Measurements from ENCODE around the gene NEIL1. TPM values are rescaled to one million over a fixed set of nuclear protein-coding genes. Genes with fewer than 3 reads are reported as not detected.
"Not testable (repeated sequence)": the region's sequence is repeated elsewhere in the genome, so short reads cannot be mapped to it uniquely, and the experiment has no call there.

The NEIL1 gene, protein sequence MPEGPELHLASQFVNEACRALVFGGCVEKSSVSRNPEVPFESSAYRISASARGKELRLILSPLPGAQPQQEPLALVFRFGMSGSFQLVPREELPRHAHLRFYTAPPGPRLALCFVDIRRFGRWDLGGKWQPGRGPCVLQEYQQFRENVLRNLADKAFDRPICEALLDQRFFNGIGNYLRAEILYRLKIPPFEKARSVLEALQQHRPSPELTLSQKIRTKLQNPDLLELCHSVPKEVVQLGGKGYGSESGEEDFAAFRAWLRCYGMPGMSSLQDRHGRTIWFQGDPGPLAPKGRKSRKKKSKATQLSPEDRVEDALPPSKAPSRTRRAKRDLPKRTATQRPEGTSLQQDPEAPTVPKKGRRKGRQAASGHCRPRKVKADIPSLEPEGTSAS
- total RNA-seq (10 to 100 TPM; 13.0 to 16.4 TPM), polyA plus RNA-seq (1 to 10 TPM; 1.5 to 2.6 TPM)

DNA sequence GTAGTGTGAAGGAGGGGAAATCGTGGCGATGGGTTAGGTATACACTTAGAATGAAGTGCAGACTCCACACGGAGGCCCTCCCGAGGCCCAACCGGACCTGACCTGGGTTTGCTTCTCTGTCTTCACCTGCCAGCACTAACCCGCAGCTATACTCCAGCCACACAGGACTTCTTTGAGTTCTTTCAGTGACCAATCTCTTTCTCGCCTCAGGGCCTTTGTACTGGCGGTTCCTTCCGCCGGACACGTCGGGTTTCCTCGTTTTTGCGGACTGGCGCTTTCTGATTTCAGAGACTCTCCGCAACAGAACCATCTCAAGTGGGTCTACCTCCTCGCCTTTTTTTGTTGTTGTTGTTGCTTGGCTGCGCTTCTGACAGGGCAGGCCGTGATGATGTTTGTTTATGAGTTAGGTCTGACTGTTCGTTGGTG, at the start of gene NEIL1:
TSS of gene NEIL1 (plus strand) at position 244 of the 426 bp plus-strand sequence. CDS start 1,867 bp downstream, outside the sequence.
- intact Hi-C loops (cut with micrococcal nuclease), result no loop called here
- peaks cover 36% of the 10 kb centered on the region for H3K4me1 ChIP-seq (ENCODE audit: insufficient read depth, low read length)

DNA sequence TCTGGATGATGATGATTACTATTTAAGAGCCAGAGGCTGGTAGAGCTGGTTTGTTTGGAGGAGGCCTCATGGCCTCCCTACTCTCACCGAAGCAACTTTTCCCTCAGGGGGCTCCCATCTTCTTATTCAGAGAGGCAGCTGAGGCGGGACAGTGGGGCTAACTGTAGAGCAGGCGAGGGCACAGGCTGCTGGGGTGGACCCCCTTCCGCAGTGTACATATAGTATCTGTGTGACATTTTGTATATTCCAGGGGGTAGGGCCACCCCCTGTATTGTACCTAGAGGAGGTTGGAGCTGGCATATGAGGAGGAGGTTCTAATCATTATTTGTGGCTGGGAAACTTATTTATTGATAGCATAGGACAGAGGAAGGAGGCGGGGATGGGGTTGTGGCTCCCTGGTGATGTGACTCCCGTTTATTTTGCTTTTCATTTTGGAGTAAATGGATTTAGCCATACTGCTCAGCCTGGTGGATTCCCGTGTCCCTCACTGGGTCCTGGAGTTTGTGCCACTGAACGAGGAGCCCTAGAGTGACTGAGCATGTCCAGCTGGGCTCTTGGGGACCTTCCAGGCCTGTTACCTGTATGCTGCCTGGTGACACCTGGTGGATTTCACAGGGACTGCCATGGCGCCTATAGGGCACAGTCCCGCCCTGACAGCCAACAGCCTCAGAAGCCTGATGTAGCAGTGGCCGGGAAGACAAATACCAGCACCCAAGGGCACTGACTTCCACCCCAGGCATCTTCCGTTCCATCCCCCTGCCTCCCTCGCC, 48.1 kb upstream of the NEIL1 start:
- CTCF ChIA-PET (ENCODE audit: partially characterized antibody), result interaction anchor here (0.6 to 1.8 kb wide), 2 partner anchors 192 to 269 kb away, joined by 3 to 6 read pairs; no protein-coding TSS in a partner anchor

More for the DNA sequence above, at the start of gene NEIL1:
- Mint-ChIP-seq H3K36me3 (peaks cover 3 to 9% of the 10 kb centered on the region in 2 donors), H3K4me3 (peak within 1 kb of the TSS; percentile 75 to 93 (median 86)), H3K9me3 (peaks cover 0 to 30% (median 9%) of the 10 kb centered on the region in 8 donors), H3K27me3 (no peaks in the 10 kb centered on the region), H3K4me1 (peaks cover 14 to 38% (median 26%) of the 10 kb centered on the region in 4 donors), H3K27ac (peak within 1 kb of the TSS; percentile 84 to 94 (median 86))
- Histone ChIP-seq H3K27me3 (ENCODE audit: insufficient read depth, low read length) (no peaks in the 10 kb centered on the region), H3K27ac (ENCODE audit: low read depth, low read length) (peak within 1 kb of the TSS; percentile 58), H3K9me3 (ENCODE audit: control insufficient read depth in 1 of 2, low read length in 2 of 2) (peaks cover 6 to 7% of the 10 kb centered on the region in 2 donors), H3K4me3 (ENCODE audit: low read length in 2 of 2) (peak within 1 kb of the TSS; percentile 30 to 72), H3K36me3 (ENCODE audit: insufficient read depth, low read length) (no peaks in the 10 kb centered on the region)
- ChIA-PET CTCF (ENCODE audit: partially characterized antibody) (interaction anchor here (1.0 kb wide), 1 partner anchor 21 kb away, joined by 4 read pairs; the partner anchor contains the start of gene MAN2C1), POLR2A (ENCODE audit: partially characterized antibody) (interaction anchor here (0.8 to 10.1 kb wide), 9 partner anchors 9 to 731 kb away, joined by 3 to 148 read pairs (median 6); partner anchors contain the start of genes CLK3, COMMD4, MAN2C1 and PPCDC)
- no peak for DNase-seq

DNA sequence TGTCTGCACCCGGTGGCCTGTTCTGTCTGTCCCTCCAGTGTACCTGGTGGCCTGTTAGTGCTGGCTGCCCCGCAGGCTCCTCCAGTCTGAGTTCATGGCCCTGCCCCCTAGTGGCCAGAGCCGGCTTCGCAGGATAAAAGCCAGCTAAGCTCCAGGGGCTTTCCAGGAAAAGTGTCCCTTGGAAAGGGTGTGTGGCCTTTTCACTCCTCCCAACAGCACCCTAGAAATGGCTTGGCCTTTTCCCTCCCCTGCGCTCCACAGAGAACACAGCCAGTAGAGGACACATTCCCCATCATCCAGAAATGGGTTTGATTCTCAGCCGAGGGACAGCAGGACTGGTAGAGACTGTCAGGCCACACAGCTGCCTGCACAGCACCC, 47.5 kb upstream of the NEIL1 start:
- H3K9me3 Mint-ChIP-seq; POLR2A ChIA-PET (ENCODE audit: partially characterized antibody); H3K9me3 ChIP-seq (ENCODE audit: control insufficient read depth in 1 of 2, low read length in 2 of 2); H3K36me3 ChIP-seq (ENCODE audit: insufficient read depth, low read length); H3K27me3 ChIP-seq (ENCODE audit: insufficient read depth, low read length); H3K36me3 Mint-ChIP-seq; intact Hi-C loops (cut with micrococcal nuclease); H3K27ac ChIP-seq (ENCODE audit: low read depth, low read length); H3K4me3 Mint-ChIP-seq; H3K4me1 Mint-ChIP-seq; H3K4me3 ChIP-seq (ENCODE audit: low read length in 2 of 2); H3K27me3 Mint-ChIP-seq; H3K4me1 ChIP-seq (ENCODE audit: insufficient read depth, low read length): not testable (repeated sequence)
- DNase-seq, result peak; percentile 60 to 68 (median 64)
- CTCF ChIA-PET (ENCODE audit: partially characterized antibody), result interaction anchor here (1.8 kb wide), 1 partner anchor 270 kb away, joined by 6 read pairs; no protein-coding TSS in a partner anchor
- peak overlapping the region in 1 of 7 donors; percentile 76 for H3K27ac Mint-ChIP-seq

More for the DNA sequence above, 48.1 kb upstream of the NEIL1 start:
- H3K27me3 Mint-ChIP-seq; H3K27ac Mint-ChIP-seq; H3K4me1 Mint-ChIP-seq; H3K27ac ChIP-seq (ENCODE audit: low read depth, low read length); POLR2A ChIA-PET (ENCODE audit: partially characterized antibody); H3K9me3 Mint-ChIP-seq; H3K4me1 ChIP-seq (ENCODE audit: insufficient read depth, low read length); H3K9me3 ChIP-seq (ENCODE audit: control insufficient read depth in 1 of 2, low read length in 2 of 2); H3K4me3 Mint-ChIP-seq; H3K27me3 ChIP-seq (ENCODE audit: insufficient read depth, low read length); H3K4me3 ChIP-seq (ENCODE audit: low read length in 2 of 2); H3K36me3 Mint-ChIP-seq; intact Hi-C loops (cut with micrococcal nuclease); H3K36me3 ChIP-seq (ENCODE audit: insufficient read depth, low read length): not testable (repeated sequence)
- DNase-seq, result peak in 2 of 5 donors; percentile 7 to 13

DNA sequence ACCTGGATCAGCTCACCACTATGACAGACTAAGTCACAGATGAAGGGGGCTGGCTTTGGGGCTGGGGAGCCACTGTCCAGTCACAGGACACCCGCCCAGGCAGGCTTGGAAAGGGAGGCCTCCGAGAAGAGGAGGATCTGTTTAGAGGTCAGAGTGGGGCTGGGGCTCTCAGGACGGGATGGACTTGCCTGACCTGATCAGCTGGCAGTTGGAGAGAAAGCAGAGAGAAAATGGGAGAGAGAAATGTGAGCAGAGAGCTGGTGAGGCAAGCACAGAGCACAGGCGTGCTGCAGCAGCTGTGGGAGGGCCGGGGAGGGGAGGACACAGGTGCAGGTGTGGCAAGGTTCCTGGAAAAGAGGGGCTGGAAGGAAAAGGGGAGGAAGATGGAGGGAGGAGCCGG, 46.8 kb upstream of the NEIL1 start:
- DNase-seq; H3K27me3 ChIP-seq (ENCODE audit: insufficient read depth, low read length); H3K27ac ChIP-seq (ENCODE audit: low read depth, low read length); H3K9me3 Mint-ChIP-seq; H3K4me1 Mint-ChIP-seq; intact Hi-C loops (cut with micrococcal nuclease); H3K4me3 ChIP-seq (ENCODE audit: low read length in 2 of 2); H3K4me1 ChIP-seq (ENCODE audit: insufficient read depth, low read length); H3K36me3 Mint-ChIP-seq; POLR2A ChIA-PET (ENCODE audit: partially characterized antibody); H3K36me3 ChIP-seq (ENCODE audit: insufficient read depth, low read length); H3K27ac Mint-ChIP-seq; H3K4me3 Mint-ChIP-seq; H3K9me3 ChIP-seq (ENCODE audit: control insufficient read depth in 1 of 2, low read length in 2 of 2): not testable (repeated sequence)
- CTCF ChIA-PET (ENCODE audit: partially characterized antibody), result interaction anchor here (0.8 to 1.8 kb wide), 2 partner anchors 269 to 271 kb away, joined by 3 to 6 read pairs; no protein-coding TSS in a partner anchor
- H3K27me3 Mint-ChIP-seq, result peaks cover 1 to 12% of the 10 kb centered on the region in 2 donors

DNA sequence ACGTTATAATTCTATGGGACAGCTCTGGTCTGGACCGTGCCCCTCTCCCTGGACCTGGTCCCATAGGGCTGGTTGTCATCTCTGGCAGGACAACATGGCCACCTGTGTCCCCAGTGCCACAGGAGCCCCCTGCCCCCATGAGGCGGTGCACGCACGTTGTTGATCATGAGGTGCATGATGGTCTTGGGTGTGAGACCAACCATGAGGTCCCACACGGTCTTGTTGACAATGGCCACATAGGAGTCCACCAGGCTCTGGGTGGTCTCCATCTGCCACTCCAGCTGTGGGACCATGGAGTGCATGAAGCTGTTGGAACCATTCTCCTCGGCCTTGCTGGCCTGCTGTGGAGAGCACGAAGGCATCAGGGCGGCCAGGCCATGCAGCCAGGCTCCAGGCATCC, 44.5 kb upstream of the NEIL1 start:
- Mint-ChIP-seq H3K4me1 (no peaks in the 10 kb centered on the region), H3K36me3 (no peaks in the 10 kb centered on the region), H3K27me3 (peaks cover 7 to 18% of the 10 kb centered on the region in 2 donors), H3K4me3 (no peak overlapping the region), H3K9me3 (no peaks in the 10 kb centered on the region), H3K27ac (no peak overlapping the region)
- CTCF ChIA-PET (ENCODE audit: partially characterized antibody), result interaction anchor here (0.8 kb wide), 1 partner anchor 273 kb away, joined by 3 read pairs; no protein-coding TSS in a partner anchor
- no peak overlapping the region for H3K4me3 ChIP-seq (ENCODE audit: low read length in 2 of 2)
- no peaks in the 10 kb centered on the region for H3K4me1 ChIP-seq (ENCODE audit: insufficient read depth, low read length)
- H3K9me3 ChIP-seq (ENCODE audit: control insufficient read depth in 1 of 2, low read length in 2 of 2), result no peaks in the 10 kb centered on the region
- intact Hi-C loops (cut with micrococcal nuclease), result no loop called here
- no peak overlapping the region for H3K27ac ChIP-seq (ENCODE audit: low read depth, low read length)
- no peaks in the 10 kb centered on the region for H3K27me3 ChIP-seq (ENCODE audit: insufficient read depth, low read length)
- DNase-seq, result no peak
- POLR2A ChIA-PET (ENCODE audit: partially characterized antibody), result no interaction called here
- H3K36me3 ChIP-seq (ENCODE audit: insufficient read depth, low read length), result no peaks in the 10 kb centered on the region

DNA sequence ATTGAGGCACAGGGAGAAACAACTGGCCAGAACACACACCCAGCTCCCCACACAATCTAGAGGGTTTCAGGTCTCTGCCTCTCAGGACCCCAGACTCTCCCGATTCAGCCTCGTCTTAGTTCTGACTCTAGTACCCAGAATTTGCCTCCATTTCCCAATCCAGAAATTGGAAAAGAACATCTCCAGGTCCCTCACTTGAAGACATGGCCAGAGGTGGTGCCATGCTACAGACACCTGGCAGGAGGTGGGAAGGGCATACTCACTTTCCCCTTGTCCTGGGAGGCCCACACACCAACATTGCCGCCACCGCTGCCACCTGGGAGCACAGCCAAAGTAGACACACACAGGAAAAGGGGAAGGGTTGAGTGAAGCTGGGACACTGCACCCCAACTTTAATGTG, 44.1 kb upstream of the NEIL1 start:
- POLR2A ChIA-PET (ENCODE audit: partially characterized antibody); H3K4me3 Mint-ChIP-seq; H3K27ac Mint-ChIP-seq; H3K9me3 Mint-ChIP-seq; H3K4me1 ChIP-seq (ENCODE audit: insufficient read depth, low read length); DNase-seq; H3K4me1 Mint-ChIP-seq; H3K9me3 ChIP-seq (ENCODE audit: control insufficient read depth in 1 of 2, low read length in 2 of 2); H3K27ac ChIP-seq (ENCODE audit: low read depth, low read length); H3K27me3 ChIP-seq (ENCODE audit: insufficient read depth, low read length); H3K36me3 ChIP-seq (ENCODE audit: insufficient read depth, low read length); H3K36me3 Mint-ChIP-seq; H3K4me3 ChIP-seq (ENCODE audit: low read length in 2 of 2); intact Hi-C loops (cut with micrococcal nuclease): not testable (repeated sequence)
- H3K27me3 Mint-ChIP-seq, result peaks cover 10 to 20% of the 10 kb centered on the region in 2 donors
- CTCF ChIA-PET (ENCODE audit: partially characterized antibody), result interaction anchor here (0.8 kb wide), 1 partner anchor 274 kb away, joined by 3 read pairs; no protein-coding TSS in a partner anchor

DNA sequence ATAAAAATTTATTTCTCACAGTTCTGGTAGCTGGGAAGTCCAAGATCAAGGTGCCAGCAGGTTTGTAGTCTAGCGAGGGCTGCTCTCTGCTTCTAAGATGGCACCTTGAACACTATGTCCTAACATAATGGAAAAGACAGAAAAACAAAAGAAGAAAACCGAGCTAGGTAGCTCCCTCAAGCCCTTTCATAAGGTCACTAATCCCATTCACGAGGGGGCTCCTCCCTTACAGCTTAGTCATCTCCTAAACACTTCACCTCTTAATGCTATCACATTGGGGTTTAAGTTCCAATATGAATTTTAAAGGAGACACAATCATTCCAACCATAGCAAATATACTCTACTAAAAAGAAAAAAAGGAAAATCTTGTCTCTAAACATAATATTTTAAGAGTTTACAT, 40.7 kb upstream of the NEIL1 start:
- H3K27ac Mint-ChIP-seq, result no peak overlapping the region
- CTCF ChIA-PET (ENCODE audit: partially characterized antibody), result interaction anchor here (1.1 kb wide), 1 partner anchor 99 kb away, joined by 3 read pairs; no protein-coding TSS in a partner anchor
- H3K4me3 Mint-ChIP-seq, result no peak overlapping the region
- Histone ChIP-seq H3K9me3 (ENCODE audit: control insufficient read depth in 1 of 2, low read length in 2 of 2) (no peaks in the 10 kb centered on the region), H3K36me3 (ENCODE audit: insufficient read depth, low read length) (no peaks in the 10 kb centered on the region), H3K27me3 (ENCODE audit: insufficient read depth, low read length) (no peaks in the 10 kb centered on the region), H3K4me1 (ENCODE audit: insufficient read depth, low read length) (peaks cover 4% of the 10 kb centered on the region), H3K4me3 (ENCODE audit: low read length in 2 of 2) (no peak overlapping the region), H3K27ac (ENCODE audit: low read depth, low read length) (no peak overlapping the region)
- H3K4me1 Mint-ChIP-seq, result no peaks in the 10 kb centered on the region
- no peaks in the 10 kb centered on the region for H3K36me3 Mint-ChIP-seq
- DNase-seq, result no peak
- no peaks in the 10 kb centered on the region for H3K9me3 Mint-ChIP-seq
- H3K27me3 Mint-ChIP-seq, result peaks cover 15 to 28% of the 10 kb centered on the region in 2 donors
- intact Hi-C loops (cut with micrococcal nuclease), result no loop called here
- POLR2A ChIA-PET (ENCODE audit: partially characterized antibody), result no interaction called here

Data from CD4-positive, alpha-beta memory T cell (primary cell).